Body of pancreas (tissue), 4 donors: Measurements from ENCODE around the gene HOXC12. TPM values are rescaled to one million over a fixed set of nuclear protein-coding genes. Genes with fewer than 3 reads are reported as not detected.

Experiments
- ATAC-seq: fragments of 150-250 bp; one replicate; pipeline ENCODE4 v1.9.1; 2016
- DNase-seq, 4 donors: peaks; one replicate each; pipeline ENCODE4 v3.0.0-alpha.2; 2019
- H3K27ac ChIP-seq, 4 donors: fragments of 200-600 bp; sonication (generic); 1 replicate in 3 of 4; 2 replicates in 1 of 4; pipeline versions ENCODE4 v1.5.1 to v1.6.1; 2016 to 2019; ENCODE audit warnings: mild to moderate bottlenecking in 1 of 4, mixed read lengths in 1 of 4, moderate library complexity in 1 of 4
- H3K27me3 ChIP-seq, 2 donors: fragments of 200-600 bp; sonication (generic); one replicate each; pipeline ENCODE4 v1.6.0; 2016; ENCODE audit warnings: mild to moderate bottlenecking in 1 of 2
- H3K36me3 ChIP-seq, 2 donors: fragments of 200-600 bp; sonication (generic); replicated peaks in 1 of 2; 2 replicates each; pipeline ENCODE4 v1.5.1; 2016; ENCODE audit warnings: low read depth in 2 of 2; ENCODE audit not compliant: insufficient read depth in 1 of 2
- H3K4me1 ChIP-seq: fragments of 200-600 bp; sonication (generic); one replicate; pipeline ENCODE4 v1.6.0; 2016
- H3K4me3 ChIP-seq, 2 donors: fragments of 200-600 bp; sonication (generic); 1 replicate in 1 of 2; 2 replicates in 1 of 2; pipeline ENCODE4 v1.5.1; 2016 to 2019
- H3K9me3 ChIP-seq, 3 donors: fragments of 200-600 bp; sonication (generic); 1 replicate in 2 of 3; 2 replicates in 1 of 3; pipeline ENCODE4 v1.5.1; 2016
- CTCF ChIP-seq, 7 experiments: fragments of 450-650 bp in 4 of 7; fragments of 200-600 bp in 3 of 7; sonication (generic) in 3 of 7; IDR thresholded peaks; one replicate each; pipeline ENCODE4 v1.5.1; 2016 to 2019; ENCODE audit warnings: antibody characterized with exemption in 7 of 7
- POLR2A ChIP-seq, 3 donors: fragments of 450-650 bp; IDR thresholded peaks; one replicate each; pipeline ENCODE4 v1.6.1; 2016; ENCODE audit warnings: antibody characterized with exemption in 3 of 3, mild to moderate bottlenecking in 2 of 3
- WGBS, 2 donors: methylation state at CpG; one replicate each; pipeline ENCODE4 v1.1.5; 2017; 5-methylcytosine and 5-hydroxymethylcytosine counted together
- intact Hi-C: fragments of 100-400 bp; cut with DNase I; formaldehyde crosslinking; loops from one replicate; pipeline ENCODE4 v1.15.1; 2023
- total RNA-seq, 2 donors: library from RNA; depleted of rRNA; stranded (reverse); fragments of >200 nt; gene quantifications; one replicate each; pipeline ENCODE4 v1.1.0, GENCODE V29; 2016

Gene HOXC12
- total RNA-seq, 2 donors from 2014 or later = not detected

GRCh38 chr12:53927220-53928029 is 27.3 kb upstream of the HOXC12 start:
- Histone ChIP-seq H3K4me1 (no peaks in the 10 kb centered on the region), H3K36me3 (no peaks in the 10 kb centered on the region), H3K4me3 (no peak overlapping the region), H3K27ac (no peak overlapping the region), H3K9me3 (no peaks in the 10 kb centered on the region), H3K27me3 (peaks cover 0 to 22% of the 10 kb centered on the region in 2 donors)
- DNase-seq (no peak), ATAC-seq (no peak)
- intact Hi-C loops = no loop called here
- no peak for TF ChIP-seq POLR2A (IDR thresholded peaks at IDR 0.05)
- no peak for TF ChIP-seq CTCF (IDR thresholded peaks at IDR 0.05)
- 6 to 13% methylated on average over 34 to 45 of the region's 45 CpGs for WGBS, 2 donors

GRCh38 chr12:53928054-53928835 is 26.5 kb upstream of the HOXC12 start:
- DNase-seq (no peak), ATAC-seq (no peak)
- intact Hi-C loops = no loop called here
- Histone ChIP-seq H3K4me3 (no peak overlapping the region), H3K27ac (no peak overlapping the region), H3K36me3 (no peaks in the 10 kb centered on the region), H3K27me3 (peaks cover 0 to 22% of the 10 kb centered on the region in 2 donors), H3K9me3 (no peaks in the 10 kb centered on the region), H3K4me1 (no peaks in the 10 kb centered on the region)
- TF ChIP-seq CTCF (IDR thresholded peaks at IDR 0.05) (no peak), POLR2A (IDR thresholded peaks at IDR 0.05) (no peak)
- WGBS, 2 donors = 5 to 9% methylated on average over 26 to 31 of the region's 31 CpGs

- H3K9me3 ChIP-seq = no peaks in the 10 kb centered on the region
- no peak overlapping the region for H3K4me3 ChIP-seq
- intact Hi-C loops = no loop called here
- no peaks in the 10 kb centered on the region for H3K36me3 ChIP-seq
- TF ChIP-seq POLR2A (IDR thresholded peaks at IDR 0.05) (no peak), CTCF (IDR thresholded peaks at IDR 0.05) (no peak)
- H3K27ac ChIP-seq = no peak overlapping the region
- WGBS, 2 donors = 12 to 13% methylated on average over 3 to 4 of the region's 4 CpGs
- ATAC-seq (no peak), DNase-seq (no peak)
- no peaks in the 10 kb centered on the region for H3K4me1 ChIP-seq
- peaks cover 0 to 22% of the 10 kb centered on the region in 2 donors for H3K27me3 ChIP-seq
These were observed 25.2 kb upstream of the HOXC12 start for GRCh38 chr12:53929527-53929926.

- 4 to 8% methylated on average over 30 of the region's 30 CpGs for WGBS, 2 donors
- DNase-seq = no peak
- ATAC-seq = no peak
- intact Hi-C loops = no loop called here
- Histone ChIP-seq H3K27me3 (peaks cover 0 to 30% of the 10 kb centered on the region in 2 donors), H3K4me3 (no peak overlapping the region), H3K9me3 (no peaks in the 10 kb centered on the region), H3K36me3 (no peaks in the 10 kb centered on the region), H3K27ac (no peak overlapping the region), H3K4me1 (peaks cover 4% of the 10 kb centered on the region)
- TF ChIP-seq POLR2A (IDR thresholded peaks at IDR 0.05) = no peak
- TF ChIP-seq CTCF (IDR thresholded peaks at IDR 0.05) = no peak
These were observed 24.0 kb upstream of the HOXC12 start for GRCh38 chr12:53930591-53931255.
